H4 (cell line): Measurements from ENCODE around the gene TTLL3. TPM values are rescaled to one million over a fixed set of nuclear protein-coding genes. Genes with fewer than 3 reads are reported as not detected.
A peak's percentile ranks its signal among the peaks of the same experiment; 100 is the strongest.

Experiments
- DNase-seq: peaks from one replicate; pipeline ENCODE4 v3.0.0-alpha.2; 2015; ENCODE audit warnings: low spot score
- total RNA-seq: library from RNA; depleted of rRNA; stranded (reverse); fragments of >200 nt; shearing (Covaris generic); gene quantifications from 2 replicates; pipeline ENCODE4 v1.2.3, GENCODE V29; 2014

Gene TTLL3
- total RNA-seq, 1 experiment from 2014 or later: 5.4 TPM

GRCh38 chr3:9806688-9807589 lies 3.1 kb upstream of the TTLL3 start:
- no peak for DNase-seq

DNA sequence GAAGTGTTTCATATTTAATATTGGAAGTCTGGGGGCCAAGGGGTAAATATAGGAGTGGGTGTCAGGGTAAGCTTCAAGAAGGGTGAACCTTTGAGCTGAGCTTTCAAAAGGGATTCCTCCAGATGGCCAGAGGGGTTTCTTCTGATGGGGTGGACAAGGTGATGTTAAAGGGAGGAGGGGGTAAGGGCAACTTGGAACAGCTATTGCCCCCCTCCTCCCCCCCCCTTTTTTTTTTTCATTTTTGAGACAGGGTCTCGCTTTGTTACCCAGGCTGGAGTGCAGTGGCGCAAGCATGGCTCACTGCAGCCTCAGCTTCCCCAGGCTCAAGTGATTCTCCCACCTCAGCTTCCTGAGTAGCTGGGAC lies 2.1 kb upstream of the TTLL3 start:
- no peak for DNase-seq

- peak; percentile 48 for DNase-seq
These were observed 1.6 kb upstream of the TTLL3 start for GRCh38 chr3:9808345-9809037.

- no peak for DNase-seq
These were observed 835 bp upstream of the TTLL3 start for GRCh38 chr3:9809239-9809614.

- DNase-seq: no peak
These were observed 340 bp downstream of the TTLL3 start for GRCh38 chr3:9810433-9810770.

DNA sequence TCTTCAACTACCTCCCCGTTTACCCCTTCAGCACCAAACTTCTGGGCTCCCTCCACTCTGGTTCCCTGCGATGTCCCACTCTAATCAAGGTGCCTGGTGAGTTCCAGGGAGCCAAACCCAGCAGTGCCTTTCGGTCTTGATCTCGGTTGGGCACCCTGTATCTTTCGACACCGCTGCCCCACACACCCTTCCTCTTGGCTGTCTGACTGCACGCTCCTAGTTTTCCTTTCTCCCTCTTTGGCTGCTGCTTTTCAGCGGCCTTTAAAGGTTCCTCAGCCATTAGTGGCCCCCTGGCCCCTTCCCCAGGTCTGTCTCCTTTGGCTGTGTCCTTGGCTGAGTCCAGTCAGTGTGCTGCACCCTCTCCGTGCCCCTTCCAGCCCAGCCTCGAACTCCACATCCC lies 784 bp downstream of the TTLL3 start:
- DNase-seq: no peak

- DNase-seq: no peak
These were observed 2.9 kb downstream of the TTLL3 start for GRCh38 chr3:9812870-9813483.

DNA sequence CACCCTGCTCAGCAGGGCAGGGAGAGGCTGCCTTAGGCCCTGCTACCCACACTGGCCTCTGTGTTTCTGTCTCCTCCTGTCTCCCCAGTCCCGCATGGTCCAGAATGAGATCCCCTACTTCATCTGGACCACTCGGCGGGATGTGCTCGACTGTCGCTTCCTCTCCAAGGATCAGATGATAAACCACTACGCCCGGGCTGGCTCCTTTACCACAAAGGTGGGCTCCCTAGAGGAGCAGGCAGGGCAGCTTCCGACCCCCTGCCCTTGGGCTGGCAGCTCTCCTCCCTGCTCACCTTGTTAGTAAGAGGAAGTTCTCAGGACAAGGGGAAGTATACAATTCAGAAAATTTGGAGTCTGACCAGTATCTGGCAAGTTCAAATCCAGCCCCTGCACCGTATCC lies 5.9 kb downstream of the TTLL3 start:
- no peak for DNase-seq

DNA sequence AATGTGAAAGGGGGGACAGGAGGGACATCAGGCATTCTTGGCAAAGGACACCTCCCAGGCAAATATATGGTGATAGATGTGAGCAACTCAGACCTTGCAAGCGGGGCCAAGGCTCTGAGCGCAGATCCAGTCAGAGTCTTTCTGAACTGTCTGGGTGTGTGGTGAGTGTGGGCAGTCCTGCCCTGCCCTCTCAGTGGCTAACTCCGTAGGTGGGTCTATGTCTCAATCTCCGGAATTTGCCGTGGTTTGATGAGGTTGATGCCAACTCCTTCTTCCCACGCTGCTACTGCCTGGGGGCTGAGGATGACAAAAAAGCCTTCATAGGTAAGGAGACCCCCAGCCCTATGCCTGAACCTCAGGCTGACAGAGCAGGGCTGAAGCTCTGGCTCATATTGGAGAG lies 7.4 kb downstream of the TTLL3 start:
- DNase-seq: no peak

DNA sequence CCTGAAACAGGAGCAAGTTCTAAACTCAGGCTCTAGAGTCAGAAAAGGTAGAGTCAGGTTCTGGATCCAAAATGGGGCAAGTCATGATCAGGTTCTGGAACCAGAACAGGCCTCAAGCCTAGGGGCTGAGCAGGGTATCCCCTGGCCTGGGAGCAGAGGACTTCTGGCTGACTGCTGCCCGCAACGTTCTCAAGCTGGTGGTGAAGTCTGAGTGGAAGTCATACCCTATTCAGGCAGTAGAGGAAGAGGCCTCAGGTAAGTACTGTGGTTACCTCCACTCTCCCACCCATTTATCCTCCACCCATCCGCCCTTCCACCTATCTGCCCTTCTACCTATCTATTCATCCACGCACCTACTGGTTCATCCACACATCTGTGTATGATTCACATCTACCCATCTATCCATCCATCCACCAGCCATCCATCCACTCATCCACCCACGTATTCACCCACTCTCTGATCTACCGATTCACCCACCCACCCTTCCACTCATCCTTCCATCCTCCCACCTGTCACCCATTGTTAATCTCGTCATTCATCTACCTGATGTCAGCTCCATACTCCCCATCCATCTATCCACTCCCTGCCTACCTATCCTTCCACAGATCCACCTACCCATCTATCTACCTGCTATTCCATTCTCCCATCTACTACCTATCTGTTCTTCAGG lies 8.7 kb downstream of the TTLL3 start:
- DNase-seq: no peak

- DNase-seq: no peak
These were observed 10.5 kb downstream of the TTLL3 start for GRCh38 chr3:9820543-9820942.

DNA sequence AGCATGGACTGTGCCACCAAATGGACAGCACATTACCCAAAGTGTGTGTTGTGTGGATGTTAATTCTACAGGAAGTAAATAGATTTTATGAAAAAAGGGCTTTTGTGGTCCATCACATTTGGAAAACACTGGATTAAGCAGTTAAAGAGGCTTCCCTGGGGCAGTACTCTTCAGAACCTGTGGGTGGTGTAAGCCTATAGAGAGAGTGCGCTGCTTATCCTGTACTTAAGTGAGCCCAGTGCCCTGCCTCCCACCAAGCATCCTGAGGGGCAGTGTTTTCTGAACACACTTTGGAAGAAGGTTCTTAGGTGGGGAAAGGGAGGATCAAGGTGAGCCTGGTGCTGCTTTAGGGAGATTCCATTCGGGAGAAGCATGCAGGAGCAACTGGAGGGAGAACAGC lies 10.9 kb downstream of the TTLL3 start:
- DNase-seq: no peak

- no peak for DNase-seq
These were observed 15.5 kb downstream of the TTLL3 start for GRCh38 chr3:9825451-9826040.

GRCh38 chr3:9826815-9827573 lies 16.9 kb downstream of the TTLL3 start:
- DNase-seq: peak; percentile 49

GRCh38 chr3:9828801-9829755 lies 19.0 kb downstream of the TTLL3 start:
- DNase-seq: no peak

GRCh38 chr3:9831253-9831652 lies 21.2 kb downstream of the TTLL3 start:
- no peak for DNase-seq

DNA sequence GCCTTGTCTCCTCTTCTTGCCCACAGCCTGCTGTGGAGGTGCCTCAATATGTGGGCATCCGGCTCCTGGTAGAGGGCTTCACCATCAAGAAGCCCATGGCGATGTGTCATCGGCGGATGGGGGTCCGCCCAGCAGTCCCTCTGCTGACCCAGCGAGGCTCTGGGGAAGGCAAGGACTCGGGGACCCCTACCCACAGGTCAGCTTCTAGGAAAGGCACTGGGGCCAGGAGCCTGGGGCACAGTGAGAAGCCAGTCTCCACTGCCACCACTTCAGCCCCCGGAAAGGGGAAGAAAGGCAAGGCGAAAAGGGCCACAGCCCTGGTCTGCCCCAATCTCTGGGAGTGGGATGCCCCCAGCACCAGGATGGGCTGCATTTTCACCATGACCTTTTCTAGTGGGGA lies 23.0 kb downstream of the TTLL3 start:
- DNase-seq: no peak

DNA sequence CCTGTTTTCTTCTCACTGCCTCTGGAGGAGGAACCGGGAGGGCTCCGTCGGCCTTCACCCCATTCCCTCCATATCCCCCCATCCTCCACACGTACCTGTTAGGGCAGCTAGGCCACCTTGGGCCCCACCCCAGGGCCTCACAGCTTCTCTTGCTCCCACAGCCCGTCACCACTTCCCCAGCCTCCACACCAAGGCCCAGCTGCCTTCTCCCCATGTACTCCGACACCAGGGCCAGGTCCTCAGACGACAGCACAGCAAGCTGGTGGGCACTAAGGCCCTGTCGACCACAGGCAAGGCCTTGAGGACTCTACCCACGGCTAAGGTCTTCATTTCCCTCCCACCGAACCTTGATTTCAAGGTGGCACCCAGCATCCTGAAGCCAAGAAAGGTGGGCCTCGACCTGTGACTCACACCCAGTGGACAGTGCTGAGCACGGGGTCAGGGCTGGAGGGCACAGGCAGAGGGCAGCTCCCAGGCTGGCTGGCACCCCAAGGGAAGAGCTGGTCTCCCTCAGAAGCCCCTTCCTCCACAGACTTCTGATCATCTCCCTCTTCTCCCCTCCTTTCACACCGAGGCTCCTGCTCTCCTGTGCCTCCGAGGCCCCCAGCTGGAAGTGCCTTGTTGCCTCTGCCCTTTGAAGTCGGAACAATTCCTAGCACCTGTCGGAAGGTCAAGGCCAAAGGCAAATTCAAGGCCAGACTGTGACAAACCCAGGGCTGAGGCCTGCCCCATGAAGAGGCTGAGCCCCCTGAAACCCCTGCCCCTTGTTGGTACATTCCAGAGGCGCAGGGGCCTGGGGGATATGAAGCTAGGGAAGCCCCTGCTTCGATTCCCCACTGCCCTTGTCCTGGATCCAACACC lies 24.7 kb downstream of the TTLL3 start:
- no peak for DNase-seq
